ENCODE measurements around the gene NEU4.
"Not testable (repeated sequence)": the region's sequence is repeated elsewhere in the genome, so short reads cannot be mapped to it uniquely, and the experiment has no call there.

Gene NEU4

DNA sequence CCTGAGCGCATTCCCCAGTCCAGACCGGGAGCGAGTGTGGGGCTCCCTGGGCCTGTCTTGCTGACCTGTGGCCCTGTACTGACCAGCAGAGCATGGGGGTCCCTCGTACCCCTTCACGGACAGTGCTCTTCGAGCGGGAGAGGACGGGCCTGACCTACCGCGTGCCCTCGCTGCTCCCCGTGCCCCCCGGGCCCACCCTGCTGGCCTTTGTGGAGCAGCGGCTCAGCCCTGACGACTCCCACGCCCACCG lies 5.3 kb downstream of the NEU4 start:
- no peak for DNase-seq

DNA sequence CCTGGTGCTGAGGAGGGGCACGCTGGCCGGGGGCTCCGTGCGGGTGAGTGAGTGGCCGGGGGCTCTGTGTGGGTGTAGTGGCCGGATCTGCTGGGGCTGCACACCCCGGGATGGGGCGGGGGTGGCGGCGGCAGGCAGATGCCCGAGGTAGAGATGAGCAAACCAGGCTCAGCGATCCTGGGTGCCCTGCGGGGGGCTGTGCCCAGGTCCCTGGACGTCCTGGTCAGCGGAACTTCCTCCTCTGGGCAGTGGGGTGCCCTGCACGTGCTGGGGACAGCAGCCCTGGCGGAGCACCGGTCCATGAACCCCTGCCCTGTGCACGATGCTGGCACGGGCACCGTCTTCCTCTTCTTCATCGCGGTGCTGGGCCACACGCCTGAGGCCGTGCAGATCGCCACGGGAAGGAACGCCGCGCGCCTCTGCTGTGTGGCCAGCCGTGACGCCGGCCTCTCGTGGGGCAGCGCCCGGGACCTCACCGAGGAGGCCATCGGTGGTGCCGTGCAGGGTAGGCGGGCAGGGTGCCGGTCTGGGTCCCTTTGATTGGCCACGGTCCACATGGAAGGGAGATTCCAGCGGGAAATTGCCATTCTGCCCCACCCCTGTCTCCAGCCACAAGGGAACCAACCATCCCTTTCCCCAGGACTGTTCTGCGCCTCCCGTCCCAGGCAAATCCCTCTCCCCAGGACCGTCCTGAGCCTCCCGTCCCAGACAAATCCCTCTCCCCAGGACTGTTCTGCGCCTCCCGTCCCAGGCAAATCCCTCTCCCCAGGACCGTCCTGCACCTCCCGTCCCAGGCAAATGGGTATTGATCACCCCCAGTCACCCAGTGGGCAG lies 5.9 kb downstream of the NEU4 start:
- no peak for DNase-seq

DNA sequence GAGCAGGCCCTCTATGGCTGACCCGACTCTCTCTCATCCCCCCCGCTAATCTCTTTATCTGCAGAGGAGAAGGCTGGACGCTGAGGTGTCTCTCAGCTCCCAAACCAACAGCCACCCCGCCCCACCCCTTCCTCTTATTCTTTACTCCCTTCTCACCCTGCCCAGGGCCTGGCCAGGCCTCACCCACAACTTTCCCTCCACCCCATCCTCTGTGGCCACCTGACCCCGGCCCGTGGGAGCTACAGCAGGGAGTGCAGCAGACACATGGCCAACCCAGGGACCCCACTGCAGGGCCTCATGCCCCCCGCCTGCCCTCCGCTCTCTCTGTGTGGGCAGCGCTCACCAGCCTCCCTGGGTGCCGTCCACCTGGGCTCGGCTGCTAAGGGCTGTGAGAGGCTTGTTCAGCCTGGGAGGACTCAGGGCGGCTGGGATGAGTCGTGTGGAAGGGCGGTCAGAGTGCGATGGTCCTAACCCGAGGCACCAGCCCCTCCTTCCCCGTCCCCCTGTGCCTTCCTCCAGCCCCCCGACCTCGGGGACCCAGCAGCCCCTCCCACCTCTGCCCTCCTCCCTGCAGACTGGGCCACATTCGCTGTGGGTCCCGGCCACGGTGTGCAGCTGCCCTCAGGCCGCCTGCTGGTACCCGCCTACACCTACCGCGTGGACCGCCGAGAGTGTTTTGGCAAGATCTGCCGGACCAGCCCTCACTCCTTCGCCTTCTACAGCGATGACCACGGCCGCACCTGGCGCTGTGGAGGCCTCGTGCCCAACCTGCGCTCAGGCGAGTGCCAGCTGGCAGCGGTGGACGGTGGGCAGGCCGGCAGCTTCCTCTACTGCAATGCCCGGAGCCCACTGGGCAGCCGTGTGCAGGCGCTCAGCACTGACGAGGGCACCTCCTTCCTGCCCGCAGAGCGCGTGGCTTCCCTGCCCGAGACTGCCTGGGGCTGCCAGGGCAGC lies 6.8 kb downstream of the NEU4 start:
- DNase-seq: no peak

DNA sequence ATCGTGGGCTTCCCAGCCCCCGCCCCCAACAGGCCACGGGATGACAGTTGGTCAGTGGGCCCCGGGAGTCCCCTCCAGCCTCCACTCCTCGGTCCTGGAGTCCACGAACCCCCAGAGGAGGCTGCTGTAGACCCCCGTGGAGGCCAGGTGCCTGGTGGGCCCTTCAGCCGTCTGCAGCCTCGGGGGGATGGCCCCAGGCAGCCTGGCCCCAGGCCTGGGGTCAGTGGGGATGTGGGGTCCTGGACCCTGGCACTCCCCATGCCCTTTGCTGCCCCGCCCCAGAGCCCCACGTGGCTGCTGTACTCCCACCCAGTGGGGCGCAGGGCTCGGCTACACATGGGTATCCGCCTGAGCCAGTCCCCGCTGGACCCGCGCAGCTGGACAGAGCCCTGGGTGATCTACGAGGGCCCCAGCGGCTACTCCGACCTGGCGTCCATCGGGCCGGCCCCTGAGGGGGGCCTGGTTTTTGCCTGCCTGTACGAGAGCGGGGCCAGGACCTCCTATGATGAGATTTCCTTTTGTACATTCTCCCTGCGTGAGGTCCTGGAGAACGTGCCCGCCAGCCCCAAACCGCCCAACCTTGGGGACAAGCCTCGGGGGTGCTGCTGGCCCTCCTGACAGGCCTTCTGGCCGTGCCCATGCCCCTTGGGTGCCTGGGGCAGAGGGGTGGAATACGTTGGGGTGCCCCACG lies 7.6 kb downstream of the NEU4 start:
- no peak for DNase-seq

DNA sequence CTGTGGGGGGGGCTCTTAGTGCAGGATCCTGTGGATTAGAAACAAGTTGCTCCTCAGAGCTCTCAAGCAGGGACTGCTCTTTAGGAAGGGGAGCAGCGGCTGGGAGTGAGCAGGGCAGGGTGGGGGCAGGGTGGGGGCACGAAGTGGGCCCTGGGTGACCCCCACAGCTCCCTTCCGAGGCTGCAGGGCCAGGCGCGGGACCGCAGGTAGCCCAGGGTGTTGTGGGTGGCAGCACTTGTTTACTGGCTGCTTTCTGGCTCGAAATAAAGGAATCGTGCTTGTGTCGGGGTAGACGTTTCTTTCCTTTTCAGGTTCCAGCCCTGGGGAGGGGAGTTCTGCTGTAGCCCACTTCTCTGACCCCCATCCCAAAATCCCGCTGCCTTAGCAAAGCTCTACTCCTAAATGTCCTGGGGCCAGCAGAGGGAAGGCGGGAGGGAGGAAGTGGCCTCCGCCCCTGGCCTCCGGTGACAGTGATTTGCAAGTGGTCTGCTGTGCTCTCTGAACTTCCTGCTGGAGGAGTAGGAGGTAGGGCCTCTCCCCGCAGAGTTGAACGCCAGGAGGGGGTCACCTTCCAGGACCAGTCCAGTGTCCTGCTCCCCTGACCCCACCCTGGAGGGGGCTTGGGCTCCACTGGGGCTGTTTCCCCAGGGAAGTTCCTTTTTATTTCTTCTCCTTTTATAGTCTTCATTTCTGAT lies 8.3 kb downstream of the NEU4 start:
- no peak for DNase-seq

DNA sequence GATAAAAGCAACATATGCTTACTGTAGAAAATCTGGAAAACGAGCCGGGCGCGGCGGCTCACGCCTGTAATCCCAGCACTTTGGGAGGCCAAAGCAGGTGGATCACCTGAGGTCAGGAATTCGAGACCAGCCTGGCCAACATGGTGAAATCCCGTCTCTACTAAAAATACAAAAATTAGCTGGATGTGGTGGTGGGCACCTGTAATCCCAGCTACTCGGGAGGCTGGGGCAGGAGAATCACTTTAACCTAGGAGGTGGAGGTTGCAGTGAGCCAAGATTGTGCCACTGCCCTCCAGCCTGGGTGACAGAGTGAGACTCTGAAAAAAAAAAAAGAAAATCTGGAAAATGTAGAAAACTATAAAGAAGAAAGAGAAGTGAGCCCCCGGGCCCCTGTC lies 8.8 kb downstream of the NEU4 start:
- DNase-seq: not testable (repeated sequence)

DNA sequence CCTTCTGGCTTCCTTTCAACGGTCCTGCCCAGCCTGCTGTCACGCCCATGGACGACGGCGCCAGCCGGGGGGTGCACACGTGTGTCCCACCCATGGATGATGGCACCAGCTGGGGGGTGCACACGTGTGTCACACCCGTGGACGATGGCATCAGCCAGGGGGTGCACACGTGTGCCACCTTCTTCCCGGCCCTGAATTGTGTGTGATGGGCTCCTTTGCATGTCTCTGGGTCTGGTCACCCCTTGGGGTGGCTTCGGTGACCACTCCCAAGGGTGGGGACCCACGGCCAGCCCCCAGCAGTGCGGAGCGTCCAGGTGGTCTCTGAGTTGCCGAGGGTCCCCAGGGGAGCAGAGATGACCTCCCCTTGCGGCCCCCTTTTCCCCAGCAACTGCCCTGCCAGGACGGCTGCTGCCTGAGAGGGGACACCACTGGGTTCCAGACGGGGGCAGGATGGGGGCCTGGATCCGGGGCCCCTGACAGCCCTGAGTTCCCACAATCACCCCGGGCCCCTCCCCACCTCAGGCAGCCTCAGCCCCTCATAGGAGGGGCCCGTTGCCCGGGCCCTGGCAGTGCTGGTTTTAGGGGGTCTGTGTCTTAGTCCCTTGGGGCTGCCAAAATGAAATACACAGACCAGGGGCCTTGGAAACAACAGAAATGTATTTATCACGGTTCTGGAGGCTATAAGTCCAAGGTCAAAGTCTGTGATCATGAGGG lies 9.4 kb downstream of the NEU4 start:
- DNase-seq: no peak

DNA sequence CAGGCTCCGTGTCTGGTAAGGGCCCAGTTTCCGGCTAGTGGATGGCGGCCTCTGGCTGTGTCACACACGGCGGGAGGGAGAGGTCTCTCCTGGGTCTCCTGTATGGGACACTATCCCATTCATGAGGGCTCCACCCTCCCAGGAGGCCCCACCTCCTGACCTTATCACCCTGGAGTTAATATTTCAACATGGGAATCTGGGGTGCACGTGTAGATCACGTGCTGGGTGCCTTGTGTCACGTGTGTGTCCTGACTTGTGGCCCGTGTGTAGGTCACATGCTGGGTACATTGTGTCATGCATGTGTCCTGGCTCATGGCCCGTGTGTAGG lies 9.9 kb downstream of the NEU4 start:
- no peak for DNase-seq

DNA sequence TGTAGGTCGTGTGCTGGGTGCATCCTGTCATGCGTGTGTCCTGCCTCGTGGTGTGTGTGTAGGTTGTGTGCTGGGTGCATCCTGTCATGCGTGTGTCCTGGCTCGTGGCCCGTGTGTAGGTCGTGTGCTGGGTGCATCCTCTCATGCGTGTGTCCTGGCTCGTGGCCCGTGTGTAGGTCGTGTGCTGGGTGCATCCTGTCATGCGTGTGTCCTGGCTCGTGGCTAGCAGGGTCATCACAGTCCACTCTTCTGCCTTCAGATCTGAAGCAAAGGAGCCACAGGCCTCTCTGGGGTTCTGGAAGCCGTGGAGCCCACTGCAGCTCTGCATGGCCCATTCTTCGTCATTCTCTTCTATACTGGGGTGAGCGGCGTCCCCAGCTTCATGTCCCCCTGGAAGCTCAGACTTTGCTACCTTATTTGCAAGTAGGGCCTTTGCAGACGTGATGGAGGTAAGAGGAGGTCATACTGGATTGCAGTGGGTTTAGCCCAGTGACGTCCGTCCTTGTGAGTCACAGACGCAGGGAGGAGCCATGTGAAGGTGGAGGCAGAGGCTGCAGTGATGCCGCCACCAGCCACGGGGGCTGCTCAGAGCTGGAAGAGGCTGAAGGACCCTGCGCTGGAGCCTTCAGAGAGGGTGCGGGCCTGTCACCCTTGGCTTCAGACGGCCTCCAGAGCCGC lies 11.1 kb downstream of the NEU4 start:
- DNase-seq: not testable (repeated sequence)

DNA sequence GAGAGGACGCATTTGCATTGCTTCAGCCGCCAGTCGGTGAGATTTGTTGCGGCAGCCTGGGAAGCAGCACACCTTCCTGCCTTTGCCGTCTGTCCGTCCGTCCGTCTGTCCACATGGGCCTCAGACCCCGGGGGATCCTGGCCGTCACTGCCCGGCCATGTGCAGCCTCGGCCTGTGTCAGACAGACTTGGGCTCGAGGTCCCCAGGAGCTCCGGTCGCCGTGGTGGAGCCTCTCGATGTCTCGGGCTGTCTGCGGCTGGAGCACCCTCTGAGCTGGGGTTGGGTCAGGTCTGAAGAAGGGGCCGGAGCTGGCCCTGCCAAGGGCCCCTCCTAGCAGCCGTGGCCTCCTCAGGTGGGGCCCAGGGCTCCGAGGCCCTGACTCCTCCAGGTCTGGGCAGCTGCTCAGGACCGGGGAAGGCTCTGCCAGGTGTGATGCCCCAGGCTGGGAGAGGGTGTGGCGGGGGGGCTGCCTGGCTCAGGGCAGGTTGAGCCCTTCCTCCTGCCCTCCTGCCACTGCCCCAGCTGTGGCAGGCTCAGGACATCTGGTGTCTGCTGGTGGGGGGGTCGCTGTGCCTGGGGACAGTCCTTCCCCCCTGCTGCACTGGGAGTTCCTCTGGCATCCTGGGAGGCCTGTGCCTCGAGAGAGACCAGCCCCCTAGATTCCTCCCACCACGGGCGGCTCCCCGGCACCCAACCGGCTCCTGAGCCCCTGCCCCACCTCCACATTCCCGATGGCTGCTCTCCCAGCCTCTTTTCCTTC lies 11.8 kb downstream of the NEU4 start:
- no peak for DNase-seq

DNA sequence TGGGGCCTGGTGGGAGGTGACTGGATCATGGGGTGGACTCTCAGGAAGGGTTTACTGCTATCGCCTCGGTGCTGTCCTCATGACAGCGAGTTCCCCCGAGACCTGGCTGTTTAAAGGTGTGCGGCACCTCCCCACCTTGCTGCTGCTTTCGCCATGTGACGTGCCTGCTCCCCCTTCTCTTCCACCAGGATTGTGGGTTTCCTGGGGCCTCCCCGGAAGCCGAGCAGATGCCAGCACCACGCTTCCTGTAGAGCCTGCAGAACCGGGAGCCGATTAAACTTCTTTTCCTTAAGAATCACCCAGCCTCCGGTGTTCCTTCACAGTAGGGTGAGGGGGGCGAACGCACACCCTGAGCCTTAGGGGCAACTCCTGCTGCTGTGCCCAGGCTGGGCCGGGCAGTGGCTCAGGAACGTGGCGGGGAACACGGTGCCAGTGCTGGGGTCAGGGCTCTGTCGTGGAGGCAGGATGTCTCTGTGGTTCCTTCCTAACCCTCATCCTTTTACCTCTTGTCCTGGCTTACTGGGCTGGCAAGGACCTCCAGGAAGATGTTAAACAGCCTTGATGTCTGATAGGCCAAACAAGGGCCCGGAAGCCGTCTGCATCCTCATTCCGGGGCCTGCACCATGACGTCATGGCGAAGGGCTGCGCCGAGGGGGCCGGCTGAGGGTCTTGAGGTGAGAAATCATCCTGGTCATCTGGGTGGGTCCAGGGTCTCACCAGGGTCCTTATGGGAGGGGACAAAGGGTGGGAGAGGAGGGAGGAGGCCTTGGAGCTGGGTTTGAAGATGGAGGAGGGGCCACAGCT lies 12.7 kb downstream of the NEU4 start:
- DNase-seq: no peak

DNA sequence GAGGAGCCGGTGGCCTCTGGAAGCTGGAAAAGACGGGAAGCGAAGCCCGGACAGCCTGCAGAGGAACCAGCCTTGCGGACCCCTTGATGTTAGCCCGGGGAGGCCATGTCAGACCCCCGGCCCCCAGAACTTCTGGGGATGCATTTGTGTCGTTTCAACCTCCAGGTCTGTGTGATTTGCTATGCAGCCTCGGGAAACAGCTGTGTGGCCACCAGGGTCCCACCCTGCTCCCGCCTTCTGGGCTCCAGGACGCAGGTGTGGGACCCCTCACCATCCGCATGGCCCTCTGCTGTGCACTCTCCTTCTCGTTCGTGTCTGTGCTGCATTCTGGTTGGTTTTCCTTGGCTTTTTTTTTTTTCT lies 13.3 kb downstream of the NEU4 start:
- DNase-seq: no peak

DNA sequence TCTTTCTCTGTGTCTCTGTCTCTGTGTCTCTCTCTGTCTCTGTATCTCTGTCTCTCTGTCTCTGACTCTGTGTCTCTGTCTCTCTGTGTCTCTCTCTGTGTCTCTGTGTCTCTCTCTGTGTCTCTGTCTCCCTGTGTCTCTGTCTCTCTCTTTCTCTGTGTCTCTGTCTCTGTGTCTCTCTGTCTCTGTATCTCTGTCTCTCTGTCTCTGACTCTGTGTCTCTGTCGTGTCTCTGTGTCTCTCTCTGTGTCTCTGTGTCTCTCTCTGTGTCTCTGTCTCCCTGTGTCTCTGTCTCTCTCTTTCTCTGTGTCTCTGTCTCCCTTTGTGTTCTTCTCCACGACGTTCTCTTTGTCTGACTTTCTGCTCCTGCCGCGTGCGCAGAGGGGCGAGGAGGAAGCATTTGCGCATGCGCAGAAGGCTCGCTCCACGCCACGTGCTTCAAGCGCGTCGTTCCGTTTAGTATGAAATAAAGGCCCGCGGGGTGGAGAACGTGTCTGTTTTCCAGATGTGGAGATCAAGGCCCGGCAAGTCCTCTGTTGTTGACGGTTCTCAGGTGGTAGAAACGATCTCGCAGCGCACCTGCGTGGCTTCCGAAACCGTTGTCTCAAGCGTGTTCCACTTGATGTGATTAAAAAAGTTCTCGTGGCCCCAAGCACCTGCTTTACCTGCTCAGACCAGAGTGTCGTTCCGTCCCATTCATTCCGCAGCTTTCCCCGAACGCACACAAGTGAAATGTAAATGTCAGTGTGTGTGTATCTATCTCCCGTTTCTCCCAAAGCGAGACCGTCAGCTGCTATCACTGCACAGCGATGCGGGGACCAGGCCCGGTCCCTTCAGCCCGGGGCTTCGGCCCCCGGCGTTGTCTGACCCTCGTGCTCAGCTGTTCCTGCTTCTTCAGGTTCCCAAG lies 14.8 kb downstream of the NEU4 start:
- not testable (repeated sequence) for DNase-seq

DNA sequence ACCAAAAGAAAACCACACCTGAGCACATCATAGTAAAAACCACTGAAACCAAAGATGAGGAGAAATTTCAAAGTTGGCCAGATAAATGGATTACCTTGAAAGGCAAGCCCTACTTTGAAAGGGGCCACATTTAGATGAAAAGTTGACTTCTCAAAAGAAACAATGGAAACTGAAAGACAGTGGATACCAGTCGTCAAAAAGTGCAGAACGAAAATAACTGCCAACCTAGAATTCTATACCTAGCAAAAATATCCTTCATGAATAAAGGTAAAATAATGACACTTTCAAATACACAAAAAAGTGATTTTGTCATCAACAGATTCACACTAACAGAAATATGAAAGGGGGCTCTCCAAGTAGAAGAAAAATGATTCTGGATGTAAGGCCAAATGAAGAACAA lies 18.4 kb downstream of the NEU4 start:
- no peak for DNase-seq

DNA sequence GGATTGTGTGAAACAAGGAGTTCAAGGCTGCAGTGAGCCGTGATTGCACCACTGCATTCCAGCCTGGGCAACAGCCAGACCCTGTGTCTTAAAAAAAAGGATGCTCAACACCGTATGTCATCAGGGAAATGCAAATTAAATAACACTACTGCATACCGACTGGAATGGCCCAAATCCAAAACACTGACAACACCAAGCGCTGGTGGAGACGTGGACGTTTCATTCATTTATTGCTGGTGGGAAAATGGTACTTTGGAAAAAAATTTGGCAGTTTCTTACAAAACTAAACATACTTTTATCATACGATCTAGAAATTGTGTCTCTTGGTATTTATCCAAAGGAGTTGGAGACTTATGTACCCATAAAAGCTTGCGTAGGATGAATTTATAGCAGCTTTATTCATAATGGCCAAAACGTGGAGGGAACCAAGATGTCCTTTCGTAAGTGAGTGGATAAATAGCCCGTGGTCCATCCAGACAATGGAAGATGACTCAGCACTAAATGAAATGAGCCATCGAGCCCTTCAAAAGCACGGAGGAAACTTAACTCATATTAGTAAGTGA lies 24.2 kb downstream of the NEU4 start:
- no peak for DNase-seq

DNA sequence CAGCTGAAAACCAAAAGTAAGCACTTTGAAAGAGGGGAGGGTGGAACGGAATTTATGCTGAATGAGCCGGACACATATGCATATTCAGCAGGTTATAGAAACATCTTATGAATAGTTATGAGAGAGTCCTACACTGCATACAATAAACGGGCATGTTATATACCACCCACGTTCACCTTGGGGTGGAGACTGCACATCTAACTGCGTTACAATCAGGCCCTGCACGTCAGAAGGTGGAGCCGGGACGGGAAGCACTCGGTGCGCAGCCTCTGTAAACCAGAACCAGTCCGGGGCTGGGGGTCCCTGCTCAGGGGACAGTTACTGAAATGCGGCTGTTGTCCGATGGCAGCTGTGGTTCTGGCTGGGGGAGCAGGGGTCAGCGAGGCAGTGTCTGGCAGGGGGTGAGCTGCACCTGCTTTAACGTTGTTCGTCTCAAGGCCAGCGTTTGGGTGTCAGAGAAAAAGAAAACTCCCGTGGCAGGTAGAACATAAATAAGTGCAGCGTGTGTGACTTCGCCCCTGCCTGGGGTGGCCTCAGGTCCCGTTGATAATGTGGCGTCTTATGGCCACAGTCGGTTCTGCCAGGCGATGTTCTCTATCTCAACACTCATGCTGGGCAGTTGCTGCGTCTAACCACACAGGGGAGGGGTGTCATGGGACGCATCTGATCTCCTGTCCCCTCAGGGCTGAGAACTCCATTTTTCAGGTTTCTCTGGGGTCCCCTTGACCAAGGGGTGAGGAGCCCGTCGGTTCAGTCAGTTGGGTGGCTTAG lies 24.9 kb downstream of the NEU4 start:
- DNase-seq: not testable (repeated sequence)

DNA sequence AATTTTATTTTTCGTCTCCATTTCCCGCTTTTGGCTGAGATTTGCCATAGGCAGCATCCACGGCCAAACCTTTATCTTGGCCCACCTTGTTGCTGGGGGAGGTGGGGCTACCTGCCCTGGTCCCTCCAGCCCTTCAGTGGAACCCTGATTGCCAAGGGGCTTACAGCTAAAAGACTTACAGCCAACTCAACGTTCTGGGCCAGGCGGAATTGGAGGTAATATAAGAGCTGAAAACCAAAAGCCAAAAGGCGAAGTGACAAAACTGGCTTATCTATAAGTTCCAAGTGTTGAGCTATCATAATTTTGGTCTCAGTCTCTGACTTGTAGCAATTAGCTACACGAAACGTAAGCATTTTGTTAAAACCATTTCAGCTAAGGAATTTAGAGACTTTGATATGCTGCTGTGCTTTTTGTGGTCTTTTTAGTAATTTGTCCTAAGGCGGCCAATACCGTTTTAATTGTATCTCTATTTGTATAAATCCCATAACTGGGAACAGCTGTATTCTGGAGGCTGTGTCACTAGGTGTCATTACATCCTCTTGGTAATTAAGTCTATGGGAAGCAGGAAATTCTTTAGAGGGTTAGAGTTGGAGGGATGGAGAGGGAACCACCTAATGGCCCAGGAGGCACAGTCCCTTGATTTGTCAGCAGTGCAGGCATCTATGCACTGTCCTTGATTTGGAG lies 25.7 kb downstream of the NEU4 start:
- DNase-seq: no peak

Data from NCI-H187 (cell line).